OCI-M1 (cell line): ENCODE data around the gene GBX2.

ENCODE experiments used
- DNase-seq: peaks from one replicate; lab custom pipeline; 2025; lab: John Stamatoyannopoulos, UW

Gene GBX2

GRCh38 chr2:236168110-236169080 is at the start of gene GBX2:
Gene GBX2 (minus strand): TSS chr2:236168386. CDS start chr2:236167971, 415 bp downstream.
- DNase-seq = no peak

GRCh38 chr2:236217926-236218325 is 49.7 kb upstream of the GBX2 start:
- DNase-seq = no peak

- no peak for DNase-seq
These were observed 48.5 kb upstream of the GBX2 start for GRCh38 chr2:236216711-236217110.

GRCh38 chr2:236215761-236216333 is 47.7 kb upstream of the GBX2 start:
- no peak for DNase-seq

- no peak for DNase-seq
These were observed 47.0 kb upstream of the GBX2 start for GRCh38 chr2:236215196-236215595.

- DNase-seq = no peak
These were observed 46.3 kb upstream of the GBX2 start for GRCh38 chr2:236214376-236214995.

- no peak for DNase-seq
These were observed 43.1 kb upstream of the GBX2 start for GRCh38 chr2:236211296-236211695.

- DNase-seq = no peak
These were observed 42.4 kb upstream of the GBX2 start for GRCh38 chr2:236210536-236210935.

GRCh38 chr2:236209996-236210395 is 41.8 kb upstream of the GBX2 start:
- no peak for DNase-seq

- no peak for DNase-seq
These were observed 41.3 kb upstream of the GBX2 start for GRCh38 chr2:236209535-236209934.

- DNase-seq = no peak
These were observed 40.1 kb upstream of the GBX2 start for GRCh38 chr2:236208019-236208926.

GRCh38 chr2:236207472-236207871 is 39.3 kb upstream of the GBX2 start:
- no peak for DNase-seq

- no peak for DNase-seq
These were observed 37.9 kb upstream of the GBX2 start for GRCh38 chr2:236205867-236206645.

GRCh38 chr2:236204953-236205352 is 36.8 kb upstream of the GBX2 start:
- no peak for DNase-seq

GRCh38 chr2:236200378-236200777 is 32.2 kb upstream of the GBX2 start:
- DNase-seq = no peak

GRCh38 chr2:236196366-236196765 is 28.2 kb upstream of the GBX2 start:
- DNase-seq = no peak

- DNase-seq = no peak
These were observed 27.5 kb upstream of the GBX2 start for GRCh38 chr2:236195726-236196125.

- DNase-seq = no peak
These were observed 26.6 kb upstream of the GBX2 start for GRCh38 chr2:236194786-236195185.

- DNase-seq = no peak
These were observed 24.8 kb upstream of the GBX2 start for GRCh38 chr2:236193026-236193425.

- DNase-seq = no peak
These were observed 22.5 kb upstream of the GBX2 start for GRCh38 chr2:236190674-236191073.

- DNase-seq = no peak
These were observed 16.5 kb upstream of the GBX2 start for GRCh38 chr2:236184701-236185100.
